WTC11 (cell line): ENCODE measurements around the gene MGAT4A. TPM values are rescaled to one million over a fixed set of nuclear protein-coding genes. Genes with fewer than 3 reads are reported as not detected.

ENCODE experiments used
- ATAC-seq: fragments of 200-7000 bp; cut with Tn5 transposase; 2 replicates; pipeline ENCODE4 v1.10.0; 2021; ENCODE audit warnings: mild to moderate bottlenecking, moderate library complexity
- CTCF ChIA-PET: fragments of 300-600 bp; sonication (Branson Sonifier 250); formaldehyde crosslinking; loops from one replicate; lab custom pipeline; 2021; ENCODE audit warnings: antibody characterized with exemption; lab: Charles Lee
- POLR2A ChIA-PET: fragments of 350-600 bp; sonication (Branson Sonifier 250); formaldehyde crosslinking; loops from one replicate; lab custom pipeline; 2021; ENCODE audit warnings: antibody characterized with exemption; lab: Charles Lee
- DNase-seq: peaks from one replicate; pipeline ENCODE4 v3.0.0; 2021; ENCODE audit warnings: low spot score
- H3K27ac Mint-ChIP-seq: 2 replicates; pipeline ENCODE4 v1.8.0; 2021; ENCODE audit warnings: mixed read lengths
- H3K27me3 Mint-ChIP-seq: 2 replicates; pipeline ENCODE4 v1.8.0; 2021; ENCODE audit warnings: low read depth, mild to moderate bottlenecking, moderate library complexity, mixed read lengths
- H3K36me3 Mint-ChIP-seq: 2 replicates; pipeline ENCODE4 v1.8.0; 2021; ENCODE audit warnings: mixed read lengths
- H3K4me1 Mint-ChIP-seq: 2 replicates; pipeline ENCODE4 v1.8.0; 2022; ENCODE audit warnings: mixed read lengths
- H3K4me3 Mint-ChIP-seq: 2 replicates; pipeline ENCODE4 v1.8.0; 2021; ENCODE audit warnings: mild to moderate bottlenecking, moderate library complexity, mixed read lengths
- H3K9me3 Mint-ChIP-seq: 2 replicates; pipeline ENCODE4 v1.8.0; 2021; ENCODE audit warnings: mixed read lengths
- CBFB ChIP-seq: sonication (generic); formaldehyde crosslinking; IDR thresholded peaks from 2 replicates; pipeline ENCODE4 v1.8.1; 2022; ENCODE audit warnings: mild to moderate bottlenecking, low read depth, missing genetic modification reagents
- CDX4 ChIP-seq: fragments of 250-450 bp; sonication (Bioruptor Pico); IDR thresholded peaks from 2 replicates; pipeline ENCODE4 v1.9.0; 2021; ENCODE audit warnings: moderate library complexity, mild to moderate bottlenecking, inconsistent platforms, borderline replicate concordance
- CTCF ChIP-seq: fragments of 200-600 bp; IDR thresholded peaks from 2 replicates; pipeline ENCODE4 v1.8.0; 2022; ENCODE audit warnings: antibody characterized with exemption
- ELF4 ChIP-seq: sonication (generic); formaldehyde crosslinking; IDR thresholded peaks from 2 replicates; pipeline ENCODE4 v1.8.1; 2022; ENCODE audit warnings: low read depth, mild to moderate bottlenecking, moderate library complexity, missing genetic modification reagents
- FOXJ3 ChIP-seq: sonication (generic); formaldehyde crosslinking; IDR thresholded peaks from 2 replicates; pipeline ENCODE4 v1.9.0; 2021; ENCODE audit warnings: missing genetic modification reagents, mild to moderate bottlenecking, borderline replicate concordance
- GRHL2 ChIP-seq: fragments of 250-450 bp; sonication (Bioruptor Pico); IDR thresholded peaks from 2 replicates; pipeline ENCODE4 v1.8.0; 2022; ENCODE audit warnings: mild to moderate bottlenecking, moderate library complexity; ENCODE audit not compliant: insufficient replicate concordance, severe bottlenecking
- GTF2I ChIP-seq: fragments of 250-450 bp; sonication (Bioruptor Pico); conservative IDR thresholded peaks from 2 replicates; pipeline ENCODE4 v1.4.0; 2021; ENCODE audit warnings: mild to moderate bottlenecking
- HMGA2 ChIP-seq: fragments of 250-450 bp; sonication (Bioruptor Pico); IDR thresholded peaks from 2 replicates; pipeline ENCODE4 v1.4.0; 2021; ENCODE audit warnings: mild to moderate bottlenecking, moderate library complexity
- JUN ChIP-seq: sonication (generic); formaldehyde crosslinking; IDR thresholded peaks from 2 replicates; pipeline ENCODE4 v1.8.0; 2023; ENCODE audit warnings: mild to moderate bottlenecking, missing genetic modification reagents
- KAT7 ChIP-seq: sonication (generic); formaldehyde crosslinking; IDR thresholded peaks from 2 replicates; pipeline ENCODE4 v1.8.1; 2023; ENCODE audit warnings: missing genetic modification reagents, mild to moderate bottlenecking, borderline replicate concordance
- MYBL2 ChIP-seq: sonication (generic); formaldehyde crosslinking; IDR thresholded peaks from 2 replicates; pipeline ENCODE4 v1.8.1; 2023; ENCODE audit warnings: mild to moderate bottlenecking, moderate library complexity, missing genetic modification reagents
- NFYB ChIP-seq: sonication (generic); formaldehyde crosslinking; conservative IDR thresholded peaks from 2 replicates; pipeline ENCODE4 v1.8.0; 2022; ENCODE audit warnings: low read depth, missing genetic modification reagents
- NR1H2 ChIP-seq: sonication (generic); formaldehyde crosslinking; IDR thresholded peaks from 2 replicates; pipeline ENCODE4 v1.9.0; 2021; ENCODE audit warnings: mild to moderate bottlenecking, moderate library complexity, missing genetic modification reagents
- NR3C1 ChIP-seq: sonication (generic); formaldehyde crosslinking; conservative IDR thresholded peaks from 2 replicates; pipeline ENCODE4 v1.8.1; 2023; ENCODE audit warnings: low read depth, mild to moderate bottlenecking, missing genetic modification reagents
- RORB ChIP-seq: fragments of 250-450 bp; sonication (Bioruptor Pico); IDR thresholded peaks from 2 replicates; pipeline ENCODE4 v1.9.0; 2021; ENCODE audit warnings: mild to moderate bottlenecking
- SOX15 ChIP-seq: fragments of 250-450 bp; sonication (Bioruptor Pico); IDR thresholded peaks from 2 replicates; pipeline ENCODE4 v1.9.0; 2021; ENCODE audit warnings: mild to moderate bottlenecking
- STAT6 ChIP-seq: sonication (generic); formaldehyde crosslinking; conservative IDR thresholded peaks from 2 replicates; pipeline ENCODE4 v1.8.1; 2023; ENCODE audit warnings: mild to moderate bottlenecking, low read depth, missing genetic modification reagents, moderate library complexity
- TEAD4 ChIP-seq: sonication (generic); formaldehyde crosslinking; IDR thresholded peaks from 2 replicates; pipeline ENCODE4 v1.8.0; 2022; ENCODE audit warnings: mild to moderate bottlenecking, missing genetic modification reagents
- ZBTB21 ChIP-seq: sonication (generic); formaldehyde crosslinking; IDR thresholded peaks from 2 replicates; pipeline ENCODE4 v1.8.1; 2023; ENCODE audit warnings: mild to moderate bottlenecking, missing genetic modification reagents, borderline replicate concordance
- ZNF138 ChIP-seq: sonication (generic); formaldehyde crosslinking; conservative IDR thresholded peaks from 2 replicates; pipeline ENCODE4 v1.8.1; 2022; ENCODE audit warnings: mild to moderate bottlenecking, moderate library complexity, missing genetic modification reagents
- ZNF219 ChIP-seq: sonication (generic); formaldehyde crosslinking; IDR thresholded peaks from 2 replicates; pipeline ENCODE4 v1.8.0; 2023; ENCODE audit warnings: missing genetic modification reagents, mild to moderate bottlenecking, borderline replicate concordance
- ZNF423 ChIP-seq: fragments of 250-450 bp; sonication (Bioruptor Pico); IDR thresholded peaks from 2 replicates; pipeline ENCODE4 v2.1.2; 2022; ENCODE audit warnings: mild to moderate bottlenecking, moderate library complexity
- total RNA-seq: library from RNA; stranded (reverse); gene quantifications from 3 replicates; pipeline ENCODE4 v1.2.3, GENCODE V29; 2021
- TF ChIP-seq, protein P1 (sequence below): sonication (generic); formaldehyde crosslinking; IDR thresholded peaks from 2 replicates; pipeline ENCODE4 v1.8.0; 2022; ENCODE audit warnings: mild to moderate bottlenecking, missing genetic modification reagents
- TF ChIP-seq, protein P2 (sequence below): sonication (generic); formaldehyde crosslinking; IDR thresholded peaks from 2 replicates; pipeline ENCODE4 v1.8.0; 2023; ENCODE audit warnings: missing genetic modification reagents
- TF ChIP-seq, protein P3 (sequence below): sonication (generic); formaldehyde crosslinking; IDR thresholded peaks from 2 replicates; pipeline ENCODE4 v1.8.1; 2023; ENCODE audit warnings: mild to moderate bottlenecking, missing genetic modification reagents, borderline replicate concordance
- TF ChIP-seq, protein P4 (sequence below): sonication (generic); formaldehyde crosslinking; IDR thresholded peaks from 2 replicates; pipeline ENCODE4 v1.8.0; 2022; ENCODE audit warnings: mild to moderate bottlenecking, missing genetic modification reagents

Gene MGAT4A
- total RNA-seq, 1 experiment from 2014 or later = 6.7 TPM

GRCh38 chr2:98608116-98608961 is 122.6 kb downstream of the MGAT4A start, which contains the start of the genes COA5 and UNC50:
COA5 (minus strand) TSS chr2:98608512; CDS start chr2:98608405, 107 bp downstream.
UNC50 (plus strand) TSS chr2:98608589; CDS start chr2:98609760, 1,171 bp downstream.
- Mint-ChIP-seq H3K27ac (peak within 1 kb of the TSS; percentile 84), H3K9me3 (no peaks in the 10 kb centered on the region), H3K4me3 (peak within 1 kb of the TSS; percentile 82), H3K27me3 (no peaks in the 10 kb centered on the region), H3K4me1 (peaks cover 20% of the 10 kb centered on the region), H3K36me3 (peaks cover 31% of the 10 kb centered on the region)
- ChIA-PET POLR2A (no interaction called here), CTCF (interaction anchor here (0.5 to 1.3 kb wide), 3 partner anchors 26 to 180 kb away, joined by 3 to 5 read pairs (median 4); no protein-coding TSS in a partner anchor)
- ATAC-seq = peak; percentile 88
- DNase-seq = peak; percentile 83
- no peak for TF ChIP-seq GTF2I (CRISPR knock-in tag)
- TF ChIP-seq, protein P1, sequence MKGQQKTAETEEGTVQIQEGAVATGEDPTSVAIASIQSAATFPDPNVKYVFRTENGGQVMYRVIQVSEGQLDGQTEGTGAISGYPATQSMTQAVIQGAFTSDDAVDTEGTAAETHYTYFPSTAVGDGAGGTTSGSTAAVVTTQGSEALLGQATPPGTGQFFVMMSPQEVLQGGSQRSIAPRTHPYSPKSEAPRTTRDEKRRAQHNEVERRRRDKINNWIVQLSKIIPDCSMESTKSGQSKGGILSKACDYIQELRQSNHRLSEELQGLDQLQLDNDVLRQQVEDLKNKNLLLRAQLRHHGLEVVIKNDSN (CRISPR knock-in tag) = no peak
- TF ChIP-seq, protein P2, sequence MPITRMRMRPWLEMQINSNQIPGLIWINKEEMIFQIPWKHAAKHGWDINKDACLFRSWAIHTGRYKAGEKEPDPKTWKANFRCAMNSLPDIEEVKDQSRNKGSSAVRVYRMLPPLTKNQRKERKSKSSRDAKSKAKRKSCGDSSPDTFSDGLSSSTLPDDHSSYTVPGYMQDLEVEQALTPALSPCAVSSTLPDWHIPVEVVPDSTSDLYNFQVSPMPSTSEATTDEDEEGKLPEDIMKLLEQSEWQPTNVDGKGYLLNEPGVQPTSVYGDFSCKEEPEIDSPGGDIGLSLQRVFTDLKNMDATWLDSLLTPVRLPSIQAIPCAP (CRISPR knock-in tag) = no peak
- no peak for TF ChIP-seq NR1H2 (CRISPR knock-in tag)
- peak; percentile 62; the same call in 1 of the 2 replicates for TF ChIP-seq MYBL2 (CRISPR knock-in tag)
- no peak for TF ChIP-seq NR3C1 (CRISPR knock-in tag)
- no peak for TF ChIP-seq FOXJ3 (CRISPR knock-in tag)
- TF ChIP-seq STAT6 (CRISPR knock-in tag) = no peak
- TF ChIP-seq, protein P3, sequence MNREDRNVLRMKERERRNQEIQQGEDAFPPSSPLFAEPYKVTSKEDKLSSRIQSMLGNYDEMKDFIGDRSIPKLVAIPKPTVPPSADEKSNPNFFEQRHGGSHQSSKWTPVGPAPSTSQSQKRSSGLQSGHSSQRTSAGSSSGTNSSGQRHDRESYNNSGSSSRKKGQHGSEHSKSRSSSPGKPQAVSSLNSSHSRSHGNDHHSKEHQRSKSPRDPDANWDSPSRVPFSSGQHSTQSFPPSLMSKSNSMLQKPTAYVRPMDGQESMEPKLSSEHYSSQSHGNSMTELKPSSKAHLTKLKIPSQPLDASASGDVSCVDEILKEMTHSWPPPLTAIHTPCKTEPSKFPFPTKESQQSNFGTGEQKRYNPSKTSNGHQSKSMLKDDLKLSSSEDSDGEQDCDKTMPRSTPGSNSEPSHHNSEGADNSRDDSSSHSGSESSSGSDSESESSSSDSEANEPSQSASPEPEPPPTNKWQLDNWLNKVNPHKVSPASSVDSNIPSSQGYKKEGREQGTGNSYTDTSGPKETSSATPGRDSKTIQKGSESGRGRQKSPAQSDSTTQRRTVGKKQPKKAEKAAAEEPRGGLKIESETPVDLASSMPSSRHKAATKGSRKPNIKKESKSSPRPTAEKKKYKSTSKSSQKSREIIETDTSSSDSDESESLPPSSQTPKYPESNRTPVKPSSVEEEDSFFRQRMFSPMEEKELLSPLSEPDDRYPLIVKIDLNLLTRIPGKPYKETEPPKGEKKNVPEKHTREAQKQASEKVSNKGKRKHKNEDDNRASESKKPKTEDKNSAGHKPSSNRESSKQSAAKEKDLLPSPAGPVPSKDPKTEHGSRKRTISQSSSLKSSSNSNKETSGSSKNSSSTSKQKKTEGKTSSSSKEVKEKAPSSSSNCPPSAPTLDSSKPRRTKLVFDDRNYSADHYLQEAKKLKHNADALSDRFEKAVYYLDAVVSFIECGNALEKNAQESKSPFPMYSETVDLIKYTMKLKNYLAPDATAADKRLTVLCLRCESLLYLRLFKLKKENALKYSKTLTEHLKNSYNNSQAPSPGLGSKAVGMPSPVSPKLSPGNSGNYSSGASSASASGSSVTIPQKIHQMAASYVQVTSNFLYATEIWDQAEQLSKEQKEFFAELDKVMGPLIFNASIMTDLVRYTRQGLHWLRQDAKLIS (CRISPR knock-in tag) = 0 out of 2 replicates have a peak, but pooled peaks have one; percentile 60
- TF ChIP-seq CDX4 (CRISPR knock-in tag) = no peak
- TF ChIP-seq ZNF423 = no peak
- TF ChIP-seq RORB (CRISPR knock-in tag) = no peak
- no peak for TF ChIP-seq JUN
- TF ChIP-seq GRHL2 (CRISPR knock-in tag) = no peak
- peak; percentile 86 for TF ChIP-seq ZBTB21
- TF ChIP-seq, protein P4, sequence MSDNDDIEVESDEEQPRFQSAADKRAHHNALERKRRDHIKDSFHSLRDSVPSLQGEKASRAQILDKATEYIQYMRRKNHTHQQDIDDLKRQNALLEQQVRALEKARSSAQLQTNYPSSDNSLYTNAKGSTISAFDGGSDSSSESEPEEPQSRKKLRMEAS (CRISPR knock-in tag) = peak; percentile 88
- TF ChIP-seq ZNF219 = no peak
- no peak; the same call in 1 of the 2 replicates for TF ChIP-seq KAT7
- peak; percentile 9; the same call in 1 of the 2 replicates for TF ChIP-seq TEAD4 (CRISPR knock-in tag)
- peak; percentile 72; the same call in 1 of the 2 replicates for TF ChIP-seq CBFB (CRISPR knock-in tag)
- no peak for TF ChIP-seq CTCF
- TF ChIP-seq NFYB (CRISPR knock-in tag) = no peak
- no peak for TF ChIP-seq SOX15
- TF ChIP-seq ZNF138 (CRISPR knock-in tag) = no peak
- no peak for TF ChIP-seq ELF4 (CRISPR knock-in tag)
- TF ChIP-seq HMGA2 (CRISPR knock-in tag) = no peak
